ENCODE results near the gene EMSY. TPM values are rescaled to one million over a fixed set of nuclear protein-coding genes. Genes with fewer than 3 reads are reported as not detected.

Gene EMSY
- total and polyA plus RNA-seq, 3 experiments from 2014 or later: 24.5 to 28.8 (median 28.2) TPM

- ChIA-PET POLR2A (no interaction called here), CTCF (no interaction called here)
- Mint-ChIP-seq H3K4me1 (peaks cover 34 to 54% (median 54%) of the 10 kb centered on the region in 3 donors), H3K4me3 (no peak overlapping the region), H3K27me3 (no peaks in the 10 kb centered on the region), H3K9me3 (no peaks in the 10 kb centered on the region), H3K27ac (peak overlapping the region; percentile 88 to 95 (median 92)), H3K36me3 (peaks cover 4 to 54% (median 16%) of the 10 kb centered on the region in 3 donors)
- Histone ChIP-seq H3K27me3 (ENCODE audit: insufficient read depth, low read length, poor library complexity, severe bottlenecking) (no peaks in the 10 kb centered on the region), H3K27ac (ENCODE audit: low read depth, low read length) (peak overlapping the region; percentile 26), H3K36me3 (ENCODE audit: insufficient read depth, low read length) (peaks cover 5% of the 10 kb centered on the region), H3K9me3 (ENCODE audit: low read length) (no peaks in the 10 kb centered on the region), H3K4me1 (ENCODE audit: insufficient read depth, low read length) (peaks cover 12% of the 10 kb centered on the region), H3K4me3 (ENCODE audit: low read length) (no peak overlapping the region)
- DNase-seq: no peak
These were observed 49.1 kb downstream of the EMSY start for GRCh38 chr11:76493626-76494539.

- Histone ChIP-seq H3K27me3 (ENCODE audit: insufficient read depth, low read length, poor library complexity, severe bottlenecking) (no peaks in the 10 kb centered on the region), H3K4me1 (ENCODE audit: insufficient read depth, low read length) (peaks cover 12% of the 10 kb centered on the region), H3K27ac (ENCODE audit: low read depth, low read length) (peak overlapping the region; percentile 26), H3K4me3 (ENCODE audit: low read length) (no peak overlapping the region), H3K9me3 (ENCODE audit: low read length) (no peaks in the 10 kb centered on the region), H3K36me3 (ENCODE audit: insufficient read depth, low read length) (peaks cover 5% of the 10 kb centered on the region)
- Mint-ChIP-seq H3K4me1 (peaks cover 31 to 47% (median 44%) of the 10 kb centered on the region in 3 donors), H3K4me3 (peak overlapping the region; percentile 11 to 87 (median 70)), H3K9me3 (no peaks in the 10 kb centered on the region), H3K36me3 (peaks cover 4 to 55% (median 16%) of the 10 kb centered on the region in 3 donors), H3K27me3 (no peaks in the 10 kb centered on the region), H3K27ac (peak overlapping the region; percentile 88 to 95 (median 94))
- peak in 1 of 5 donors; percentile 28 for DNase-seq
- ChIA-PET CTCF (no interaction called here), POLR2A (no interaction called here)
These were observed 50.2 kb downstream of the EMSY start for GRCh38 chr11:76495019-76495418.

- Mint-ChIP-seq H3K27me3 (no peaks in the 10 kb centered on the region), H3K4me3 (peak overlapping the region in 3 of 7 donors; percentile 22 to 46 (median 41)), H3K36me3 (peaks cover 15 to 60% (median 25%) of the 10 kb centered on the region in 3 donors), H3K9me3 (peaks cover 0 to 3% (median 2%) of the 10 kb centered on the region in 5 donors), H3K27ac (peak overlapping the region; percentile 3 to 86 (median 73)), H3K4me1 (peaks cover 31 to 44% (median 40%) of the 10 kb centered on the region in 3 donors)
- H3K9me3 ChIP-seq (ENCODE audit: low read length): no peaks in the 10 kb centered on the region
- no peak for DNase-seq
- ChIA-PET POLR2A (no interaction called here), CTCF (no interaction called here)
- no peak overlapping the region for H3K4me3 ChIP-seq (ENCODE audit: low read length)
- peaks cover 5% of the 10 kb centered on the region for H3K36me3 ChIP-seq (ENCODE audit: insufficient read depth, low read length)
- H3K4me1 ChIP-seq (ENCODE audit: insufficient read depth, low read length): peaks cover 12% of the 10 kb centered on the region
- H3K27ac ChIP-seq (ENCODE audit: low read depth, low read length): no peak overlapping the region
- no peaks in the 10 kb centered on the region for H3K27me3 ChIP-seq (ENCODE audit: insufficient read depth, low read length, poor library complexity, severe bottlenecking)
These were observed 51.4 kb downstream of the EMSY start for GRCh38 chr11:76496174-76496573.

- DNase-seq: no peak
- POLR2A ChIA-PET: no interaction called here
- Mint-ChIP-seq H3K4me3 (no peak overlapping the region), H3K4me1 (peaks cover 10 to 19% (median 13%) of the 10 kb centered on the region in 3 donors), H3K9me3 (peaks cover 2 to 8% (median 7%) of the 10 kb centered on the region in 5 donors), H3K27ac (no peak overlapping the region), H3K36me3 (peaks cover 28 to 54% (median 29%) of the 10 kb centered on the region in 3 donors), H3K27me3 (no peaks in the 10 kb centered on the region)
- no peaks in the 10 kb centered on the region for H3K27me3 ChIP-seq (ENCODE audit: insufficient read depth, low read length, poor library complexity, severe bottlenecking)
- H3K27ac ChIP-seq (ENCODE audit: low read depth, low read length): no peak overlapping the region
- H3K9me3 ChIP-seq (ENCODE audit: low read length): no peaks in the 10 kb centered on the region
- H3K4me3 ChIP-seq (ENCODE audit: low read length): no peak overlapping the region
- CTCF ChIA-PET: no interaction called here
- H3K36me3 ChIP-seq (ENCODE audit: insufficient read depth, low read length): peaks cover 6% of the 10 kb centered on the region
- H3K4me1 ChIP-seq (ENCODE audit: insufficient read depth, low read length): no peaks in the 10 kb centered on the region
These were observed 56.8 kb downstream of the EMSY start for GRCh38 chr11:76501526-76502202.

GRCh38 chr11:76506833-76507232, 62.0 kb downstream of the EMSY start:
- Histone ChIP-seq H3K9me3 (ENCODE audit: low read length) (no peaks in the 10 kb centered on the region), H3K4me1 (ENCODE audit: insufficient read depth, low read length) (no peaks in the 10 kb centered on the region), H3K4me3 (ENCODE audit: low read length) (no peak overlapping the region), H3K27ac (ENCODE audit: low read depth, low read length) (no peak overlapping the region), H3K36me3 (ENCODE audit: insufficient read depth, low read length) (peaks cover under 1% of the 10 kb centered on the region), H3K27me3 (ENCODE audit: insufficient read depth, low read length, poor library complexity, severe bottlenecking) (no peaks in the 10 kb centered on the region)
- H3K9me3 Mint-ChIP-seq: no peaks in the 10 kb centered on the region
- peaks cover 8 to 15% (median 12%) of the 10 kb centered on the region in 3 donors for H3K4me1 Mint-ChIP-seq
- peaks cover 8 to 34% (median 14%) of the 10 kb centered on the region in 3 donors for H3K36me3 Mint-ChIP-seq
- H3K27me3 Mint-ChIP-seq: no peaks in the 10 kb centered on the region
- CTCF ChIA-PET: no interaction called here
- H3K4me3 Mint-ChIP-seq: no peak overlapping the region
- peak overlapping the region in 4 of 8 donors; percentile 3 to 58 (median 12) for H3K27ac Mint-ChIP-seq
- no peak for DNase-seq
- POLR2A ChIA-PET: no interaction called here

- Mint-ChIP-seq H3K9me3 (no peaks in the 10 kb centered on the region), H3K27ac (peak overlapping the region in 1 of 8 donors; percentile 8), H3K36me3 (peaks cover 0 to 39% (median 9%) of the 10 kb centered on the region in 3 donors), H3K4me3 (no peak overlapping the region), H3K4me1 (peaks cover 8 to 16% (median 12%) of the 10 kb centered on the region in 3 donors), H3K27me3 (no peaks in the 10 kb centered on the region)
- no peak overlapping the region for H3K27ac ChIP-seq (ENCODE audit: low read depth, low read length)
- H3K9me3 ChIP-seq (ENCODE audit: low read length): no peaks in the 10 kb centered on the region
- no peak overlapping the region for H3K4me3 ChIP-seq (ENCODE audit: low read length)
- no peaks in the 10 kb centered on the region for H3K27me3 ChIP-seq (ENCODE audit: insufficient read depth, low read length, poor library complexity, severe bottlenecking)
- H3K4me1 ChIP-seq (ENCODE audit: insufficient read depth, low read length): no peaks in the 10 kb centered on the region
- H3K36me3 ChIP-seq (ENCODE audit: insufficient read depth, low read length): no peaks in the 10 kb centered on the region
- ChIA-PET CTCF (no interaction called here), POLR2A (no interaction called here)
- DNase-seq: no peak
These were observed 65.5 kb downstream of the EMSY start for GRCh38 chr11:76510060-76511047.

GRCh38 chr11:76512851-76513653, 68.2 kb downstream of the EMSY start:
- no peaks in the 10 kb centered on the region for H3K9me3 ChIP-seq (ENCODE audit: low read length)
- Mint-ChIP-seq H3K4me1 (peaks cover 0 to 3% (median 0%) of the 10 kb centered on the region in 3 donors), H3K4me3 (no peak overlapping the region), H3K27ac (peak overlapping the region in 2 of 8 donors; percentile 15 to 61), H3K9me3 (no peaks in the 10 kb centered on the region), H3K36me3 (peaks cover 0 to 40% (median 4%) of the 10 kb centered on the region in 3 donors), H3K27me3 (no peaks in the 10 kb centered on the region)
- H3K36me3 ChIP-seq (ENCODE audit: insufficient read depth, low read length): no peaks in the 10 kb centered on the region
- no peak overlapping the region for H3K27ac ChIP-seq (ENCODE audit: low read depth, low read length)
- no peaks in the 10 kb centered on the region for H3K27me3 ChIP-seq (ENCODE audit: insufficient read depth, low read length, poor library complexity, severe bottlenecking)
- ChIA-PET CTCF (no interaction called here), POLR2A (no interaction called here)
- DNase-seq: peak in 1 of 5 donors; percentile 4
- no peaks in the 10 kb centered on the region for H3K4me1 ChIP-seq (ENCODE audit: insufficient read depth, low read length)
- no peak overlapping the region for H3K4me3 ChIP-seq (ENCODE audit: low read length)

Measured in CD8-positive, alpha-beta memory T cell (primary cell).